Measurements from ENCODE around the gene TENT5A. TPM values are rescaled to one million over a fixed set of nuclear protein-coding genes. Genes with fewer than 3 reads are reported as not detected.

Gene TENT5A
- total RNA-seq, 4 donors from 2014 or later: 18.4 to 26.6 (median 24.7) TPM

- no peak for TF ChIP-seq POLR2A (IDR thresholded peaks at IDR 0.05)
- TF ChIP-seq, protein P1, sequence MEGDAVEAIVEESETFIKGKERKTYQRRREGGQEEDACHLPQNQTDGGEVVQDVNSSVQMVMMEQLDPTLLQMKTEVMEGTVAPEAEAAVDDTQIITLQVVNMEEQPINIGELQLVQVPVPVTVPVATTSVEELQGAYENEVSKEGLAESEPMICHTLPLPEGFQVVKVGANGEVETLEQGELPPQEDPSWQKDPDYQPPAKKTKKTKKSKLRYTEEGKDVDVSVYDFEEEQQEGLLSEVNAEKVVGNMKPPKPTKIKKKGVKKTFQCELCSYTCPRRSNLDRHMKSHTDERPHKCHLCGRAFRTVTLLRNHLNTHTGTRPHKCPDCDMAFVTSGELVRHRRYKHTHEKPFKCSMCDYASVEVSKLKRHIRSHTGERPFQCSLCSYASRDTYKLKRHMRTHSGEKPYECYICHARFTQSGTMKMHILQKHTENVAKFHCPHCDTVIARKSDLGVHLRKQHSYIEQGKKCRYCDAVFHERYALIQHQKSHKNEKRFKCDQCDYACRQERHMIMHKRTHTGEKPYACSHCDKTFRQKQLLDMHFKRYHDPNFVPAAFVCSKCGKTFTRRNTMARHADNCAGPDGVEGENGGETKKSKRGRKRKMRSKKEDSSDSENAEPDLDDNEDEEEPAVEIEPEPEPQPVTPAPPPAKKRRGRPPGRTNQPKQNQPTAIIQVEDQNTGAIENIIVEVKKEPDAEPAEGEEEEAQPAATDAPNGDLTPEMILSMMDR (IDR thresholded peaks at IDR 0.05): no peak
- intact Hi-C loops (cut with DNase I; ENCODE audit: low total_unique reads): no loop called here
- 58 to 61% methylated on average over 2 of the region's 2 CpGs for WGBS, 2 donors
- DNase-seq (ENCODE audit: low spot score in 2 of 2): no peak
- no peak overlapping the region for H3K4me3 ChIP-seq (ENCODE audit: low read depth, poor library complexity, severe bottlenecking)
Measured at GRCh38 chr6:81759782-81760181, 7.3 kb upstream of the TENT5A start.

- intact Hi-C loops (cut with DNase I; ENCODE audit: low total_unique reads): no loop called here
- 85 to 89% methylated on average over 4 of the region's 4 CpGs for WGBS, 2 donors
- TF ChIP-seq, protein P1 (IDR thresholded peaks at IDR 0.05): no peak
- TF ChIP-seq POLR2A (IDR thresholded peaks at IDR 0.05): no peak
Measured at GRCh38 chr6:81758221-81758620, 5.7 kb upstream of the TENT5A start.

DNA sequence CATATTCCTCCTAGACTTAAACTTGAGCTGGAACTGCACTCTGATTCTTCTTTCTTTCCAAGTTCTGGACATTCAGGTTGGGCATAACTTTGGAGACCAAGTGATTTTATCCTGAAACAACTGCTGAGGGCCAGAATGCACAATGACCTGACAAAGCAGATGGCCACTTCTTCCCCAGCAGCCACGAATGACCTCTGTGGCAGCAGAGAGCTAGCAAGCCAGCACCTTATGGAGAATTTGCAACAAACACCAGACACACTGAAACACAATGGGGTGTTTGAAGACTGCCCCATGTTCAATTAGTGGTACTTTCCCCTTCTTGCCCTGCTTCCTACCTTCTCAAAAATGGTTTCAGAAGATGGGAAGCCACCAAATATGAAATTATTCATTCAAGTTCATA, 4.2 kb upstream of the TENT5A start:
- no peak for DNase-seq (ENCODE audit: low spot score in 2 of 2)
- H3K4me3 ChIP-seq (ENCODE audit: low read depth, poor library complexity, severe bottlenecking): no peak overlapping the region

More at GRCh38 chr6:81758221-81758620, 5.7 kb upstream of the TENT5A start:
- DNase-seq (ENCODE audit: low spot score in 2 of 2): no peak
- H3K4me3 ChIP-seq (ENCODE audit: low read depth, poor library complexity, severe bottlenecking): no peak overlapping the region

GRCh38 chr6:81755551-81755950, 3.1 kb upstream of the TENT5A start:
- DNase-seq (ENCODE audit: low spot score in 2 of 2): no peak
- intact Hi-C loops (cut with DNase I; ENCODE audit: low total_unique reads): no loop called here
- H3K4me3 ChIP-seq (ENCODE audit: low read depth, poor library complexity, severe bottlenecking): no peak overlapping the region
- WGBS, 2 donors: 77 to 89% methylated on average over 3 of the region's 3 CpGs
- TF ChIP-seq, protein P1 (IDR thresholded peaks at IDR 0.05): no peak
- TF ChIP-seq POLR2A (IDR thresholded peaks at IDR 0.05): no peak

More for the DNA sequence above, 4.2 kb upstream of the TENT5A start:
- 78 to 88% methylated on average over 1 of the region's 1 CpG for WGBS, 2 donors
- intact Hi-C loops (cut with DNase I; ENCODE audit: low total_unique reads): no loop called here
- TF ChIP-seq, protein P1 (IDR thresholded peaks at IDR 0.05): no peak
- no peak for TF ChIP-seq POLR2A (IDR thresholded peaks at IDR 0.05)

- intact Hi-C loops (cut with DNase I; ENCODE audit: low total_unique reads): no loop called here
- no peak for TF ChIP-seq POLR2A (IDR thresholded peaks at IDR 0.05)
- TF ChIP-seq, protein P1 (IDR thresholded peaks at IDR 0.05): no peak
- no peak overlapping the region for H3K4me3 ChIP-seq (ENCODE audit: low read depth, poor library complexity, severe bottlenecking)
- no peak for DNase-seq (ENCODE audit: low spot score in 2 of 2)
- WGBS, 2 donors: 88 to 90% methylated on average over 6 of the region's 6 CpGs
Measured at GRCh38 chr6:81754906-81755305, 2.4 kb upstream of the TENT5A start.

Data from lower leg skin (tissue), 4 donors.